ENCODE measurements around the gene CLEC14A. TPM values are rescaled to one million over a fixed set of nuclear protein-coding genes. Genes with fewer than 3 reads are reported as not detected.

CLEC14A gene
- total and polyA plus RNA-seq, 4 donors, result 6.4 to 7.3 (median 7.1) TPM

DNA sequence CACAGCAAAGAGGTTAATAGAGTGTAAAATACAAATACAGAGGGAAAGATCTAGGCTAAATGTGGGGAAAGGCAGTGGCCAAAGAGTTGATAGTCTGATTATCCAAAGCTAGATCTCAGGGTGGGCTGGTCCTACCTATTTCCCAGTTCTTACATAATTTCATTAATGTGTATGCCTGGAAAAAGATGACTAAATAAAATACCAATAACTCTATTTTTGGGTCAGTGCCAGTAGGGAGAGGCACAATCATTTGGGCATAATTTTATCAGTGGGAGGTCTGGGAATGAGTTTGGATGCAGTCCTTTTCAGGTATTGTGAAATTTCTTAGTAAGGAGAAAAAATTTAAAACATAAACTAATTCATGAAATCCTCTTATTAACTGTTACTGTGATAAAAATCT is 30.6 kb upstream of the CLEC14A start:
- TF ChIP-seq HNF4G (IDR thresholded peaks at IDR 0.05) (no peak), ATF3 (IDR thresholded peaks at IDR 0.05) (no peak), GABPA (IDR thresholded peaks at IDR 0.05 in 1 of 2, conservative IDR thresholded peaks at IDR 0.05 in 1 of 2) (no peak), HNF4A (conservative IDR thresholded peaks at IDR 0.05) (no peak), REST (IDR thresholded peaks at IDR 0.05) (no peak), TAF1 (conservative IDR thresholded peaks at IDR 0.05) (no peak), YY1 (IDR thresholded peaks at IDR 0.05) (no peak), RAD21 (IDR thresholded peaks at IDR 0.05) (no peak), RXRA (IDR thresholded peaks at IDR 0.05) (no peak), NR2F2 (IDR thresholded peaks at IDR 0.05) (no peak), FOXA2 (IDR thresholded peaks at IDR 0.05) (no peak), FOXA1 (IDR thresholded peaks at IDR 0.05) (no peak), SP1 (IDR thresholded peaks at IDR 0.05) (no peak), JUND (IDR thresholded peaks at IDR 0.05) (no peak), EGR1 (IDR thresholded peaks at IDR 0.05; ENCODE audit: low read depth in 2 of 2) (no peak)
- TF ChIP-seq, protein P1, sequence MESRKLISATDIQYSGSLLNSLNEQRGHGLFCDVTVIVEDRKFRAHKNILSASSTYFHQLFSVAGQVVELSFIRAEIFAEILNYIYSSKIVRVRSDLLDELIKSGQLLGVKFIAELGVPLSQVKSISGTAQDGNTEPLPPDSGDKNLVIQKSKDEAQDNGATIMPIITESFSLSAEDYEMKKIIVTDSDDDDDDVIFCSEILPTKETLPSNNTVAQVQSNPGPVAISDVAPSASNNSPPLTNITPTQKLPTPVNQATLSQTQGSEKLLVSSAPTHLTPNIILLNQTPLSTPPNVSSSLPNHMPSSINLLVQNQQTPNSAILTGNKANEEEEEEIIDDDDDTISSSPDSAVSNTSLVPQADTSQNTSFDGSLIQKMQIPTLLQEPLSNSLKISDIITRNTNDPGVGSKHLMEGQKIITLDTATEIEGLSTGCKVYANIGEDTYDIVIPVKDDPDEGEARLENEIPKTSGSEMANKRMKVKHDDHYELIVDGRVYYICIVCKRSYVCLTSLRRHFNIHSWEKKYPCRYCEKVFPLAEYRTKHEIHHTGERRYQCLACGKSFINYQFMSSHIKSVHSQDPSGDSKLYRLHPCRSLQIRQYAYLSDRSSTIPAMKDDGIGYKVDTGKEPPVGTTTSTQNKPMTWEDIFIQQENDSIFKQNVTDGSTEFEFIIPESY (IDR thresholded peaks at IDR 0.05), result no peak
- TF ChIP-seq, protein P2, sequence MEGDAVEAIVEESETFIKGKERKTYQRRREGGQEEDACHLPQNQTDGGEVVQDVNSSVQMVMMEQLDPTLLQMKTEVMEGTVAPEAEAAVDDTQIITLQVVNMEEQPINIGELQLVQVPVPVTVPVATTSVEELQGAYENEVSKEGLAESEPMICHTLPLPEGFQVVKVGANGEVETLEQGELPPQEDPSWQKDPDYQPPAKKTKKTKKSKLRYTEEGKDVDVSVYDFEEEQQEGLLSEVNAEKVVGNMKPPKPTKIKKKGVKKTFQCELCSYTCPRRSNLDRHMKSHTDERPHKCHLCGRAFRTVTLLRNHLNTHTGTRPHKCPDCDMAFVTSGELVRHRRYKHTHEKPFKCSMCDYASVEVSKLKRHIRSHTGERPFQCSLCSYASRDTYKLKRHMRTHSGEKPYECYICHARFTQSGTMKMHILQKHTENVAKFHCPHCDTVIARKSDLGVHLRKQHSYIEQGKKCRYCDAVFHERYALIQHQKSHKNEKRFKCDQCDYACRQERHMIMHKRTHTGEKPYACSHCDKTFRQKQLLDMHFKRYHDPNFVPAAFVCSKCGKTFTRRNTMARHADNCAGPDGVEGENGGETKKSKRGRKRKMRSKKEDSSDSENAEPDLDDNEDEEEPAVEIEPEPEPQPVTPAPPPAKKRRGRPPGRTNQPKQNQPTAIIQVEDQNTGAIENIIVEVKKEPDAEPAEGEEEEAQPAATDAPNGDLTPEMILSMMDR (IDR thresholded peaks at IDR 0.05; ENCODE audit: low read depth, low read length, missing input control), result no peak
- Histone ChIP-seq H3K4me1 (ENCODE audit: control insufficient read depth in 4 of 4, insufficient read depth in 4 of 4, low read length in 3 of 4) (no peaks in the 10 kb centered on the region), H3K27ac (ENCODE audit: low read depth in 1 of 2, low read length in 2 of 2) (no peak overlapping the region), H3K36me3 (ENCODE audit: control insufficient read depth in 4 of 4, insufficient read depth in 3 of 4, low read depth in 1 of 4, low read length in 3 of 4) (no peaks in the 10 kb centered on the region), H3K4me3 (ENCODE audit: low read depth in 1 of 3, low read length in 3 of 3) (no peak overlapping the region), H3K9ac (ENCODE audit: low read depth in 1 of 2, low read length in 2 of 2) (no peak overlapping the region), H3K9me3 (ENCODE audit: control insufficient read depth in 4 of 4, low read length in 3 of 4) (peaks cover 0 to 2% (median 0%) of the 10 kb centered on the region in 4 donors), H3K27me3 (ENCODE audit: control insufficient read depth in 4 of 4, insufficient read depth in 4 of 4, low read length in 3 of 4) (no peaks in the 10 kb centered on the region)
- no peak for DNase-seq (ENCODE audit: low spot score)

DNA sequence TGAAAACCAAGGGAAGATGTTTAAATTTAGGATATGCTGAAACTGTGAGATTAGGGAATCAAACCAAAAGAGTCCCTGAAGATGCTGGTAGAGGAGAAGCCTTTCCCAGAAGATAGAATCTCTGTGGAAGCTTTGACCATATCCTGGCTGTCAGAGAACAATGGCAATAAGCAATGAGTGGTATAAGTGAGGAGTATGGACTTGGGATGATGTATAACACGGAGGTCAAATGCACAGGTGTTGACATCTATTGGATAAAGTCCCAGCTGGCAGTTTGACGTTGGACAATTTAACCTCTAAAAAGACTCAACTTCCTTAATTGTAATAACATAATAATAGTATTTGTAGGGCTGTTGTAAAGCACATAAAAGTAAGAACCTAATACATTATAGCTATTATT is 30.1 kb upstream of the CLEC14A start:
- Histone ChIP-seq H3K4me3 (ENCODE audit: low read depth in 1 of 3, low read length in 3 of 3) (no peak overlapping the region), H3K36me3 (ENCODE audit: control insufficient read depth in 4 of 4, insufficient read depth in 3 of 4, low read depth in 1 of 4, low read length in 3 of 4) (no peaks in the 10 kb centered on the region), H3K27me3 (ENCODE audit: control insufficient read depth in 4 of 4, insufficient read depth in 4 of 4, low read length in 3 of 4) (no peaks in the 10 kb centered on the region), H3K9me3 (ENCODE audit: control insufficient read depth in 4 of 4, low read length in 3 of 4) (peaks cover 0 to 2% (median 0%) of the 10 kb centered on the region in 4 donors), H3K27ac (ENCODE audit: low read depth in 1 of 2, low read length in 2 of 2) (no peak overlapping the region), H3K9ac (ENCODE audit: low read depth in 1 of 2, low read length in 2 of 2) (no peak overlapping the region), H3K4me1 (ENCODE audit: control insufficient read depth in 4 of 4, insufficient read depth in 4 of 4, low read length in 3 of 4) (no peaks in the 10 kb centered on the region)
- WGBS, result 42% methylated on average over 2 of the region's 2 CpGs
- DNase-seq (ENCODE audit: low spot score), result no peak
- TF ChIP-seq, protein P3, sequence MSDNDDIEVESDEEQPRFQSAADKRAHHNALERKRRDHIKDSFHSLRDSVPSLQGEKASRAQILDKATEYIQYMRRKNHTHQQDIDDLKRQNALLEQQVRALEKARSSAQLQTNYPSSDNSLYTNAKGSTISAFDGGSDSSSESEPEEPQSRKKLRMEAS (IDR thresholded peaks at IDR 0.05), result no peak
- TF ChIP-seq GABPA (IDR thresholded peaks at IDR 0.05 in 1 of 2, conservative IDR thresholded peaks at IDR 0.05 in 1 of 2), result no peak
